IPS-11a (cell line): ENCODE results near the gene FAM240B.

Experiments used
- H3K4me3 ChIP-seq: one replicate; pipeline ENCODE4 v1.5.1; 2013; ENCODE audit warnings: low read depth, low read length, control low read depth

Gene FAM240B

DNA sequence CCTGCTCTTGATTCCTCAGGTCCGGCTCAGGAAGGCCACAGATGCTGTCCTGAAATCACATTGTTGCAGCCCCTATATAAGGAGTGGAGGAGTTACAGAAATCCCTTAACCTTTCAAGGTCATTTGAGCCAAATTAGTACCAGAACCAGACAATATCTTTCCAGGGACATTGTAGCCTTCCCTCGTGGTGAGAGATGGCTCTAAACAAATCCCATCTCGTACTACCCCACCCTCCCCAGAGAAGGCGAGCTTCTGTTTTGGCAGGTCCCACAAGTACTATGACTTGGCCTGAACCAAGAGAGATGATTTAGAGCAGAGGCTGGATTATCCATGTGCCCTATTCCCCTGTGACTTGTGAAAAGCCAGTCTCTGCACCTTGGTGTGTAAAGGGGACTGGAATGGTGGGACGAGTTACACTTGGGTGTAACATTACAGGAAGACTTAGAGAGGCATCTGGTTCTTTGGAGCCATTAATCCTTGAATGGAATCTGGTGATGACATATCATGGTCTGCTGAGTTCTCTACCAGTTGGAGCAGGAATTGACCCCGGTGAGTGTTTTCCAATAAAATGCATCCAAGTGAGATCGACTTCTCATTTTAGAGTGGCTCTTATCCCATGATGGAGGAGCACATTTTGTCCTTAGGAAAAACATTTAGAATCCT, at the start of gene FAM240B:
FAM240B (minus strand) TSS at position 51 of the 663 bp plus-strand sequence. CDS start 16,134 bp downstream, outside the sequence.
- H3K4me3 ChIP-seq, result no peak within 1 kb of the TSS

GRCh38 chr9:38768351-38768761, 48.4 kb upstream of the FAM240B start:
- no peak overlapping the region for H3K4me3 ChIP-seq

- H3K4me3 ChIP-seq, result no peak overlapping the region
Measured at GRCh38 chr9:38765101-38765500, 45.2 kb upstream of the FAM240B start.

DNA sequence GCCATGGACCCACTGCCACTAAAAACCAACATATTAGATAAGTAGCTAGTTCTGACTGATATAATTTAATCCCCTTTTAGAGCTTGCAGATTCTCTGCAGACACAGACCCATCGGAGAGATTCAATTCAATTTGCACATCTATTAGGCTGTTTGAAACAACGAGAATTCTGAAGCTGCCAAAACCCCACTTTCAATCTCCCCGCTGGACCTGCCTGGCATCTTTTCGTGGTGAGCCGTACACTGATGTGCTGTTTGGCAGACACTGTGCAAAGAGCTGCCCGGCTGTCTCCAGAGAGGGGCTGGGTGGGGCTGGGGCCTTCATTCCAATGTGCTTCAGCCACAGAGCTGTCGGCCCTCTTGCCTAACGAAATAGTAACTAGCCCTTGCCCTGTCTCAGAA, 42.1 kb upstream of the FAM240B start:
- no peak overlapping the region for H3K4me3 ChIP-seq

GRCh38 chr9:38761339-38761738, 41.4 kb upstream of the FAM240B start:
- no peak overlapping the region for H3K4me3 ChIP-seq

GRCh38 chr9:38756702-38757101, 36.8 kb upstream of the FAM240B start:
- no peak overlapping the region for H3K4me3 ChIP-seq

DNA sequence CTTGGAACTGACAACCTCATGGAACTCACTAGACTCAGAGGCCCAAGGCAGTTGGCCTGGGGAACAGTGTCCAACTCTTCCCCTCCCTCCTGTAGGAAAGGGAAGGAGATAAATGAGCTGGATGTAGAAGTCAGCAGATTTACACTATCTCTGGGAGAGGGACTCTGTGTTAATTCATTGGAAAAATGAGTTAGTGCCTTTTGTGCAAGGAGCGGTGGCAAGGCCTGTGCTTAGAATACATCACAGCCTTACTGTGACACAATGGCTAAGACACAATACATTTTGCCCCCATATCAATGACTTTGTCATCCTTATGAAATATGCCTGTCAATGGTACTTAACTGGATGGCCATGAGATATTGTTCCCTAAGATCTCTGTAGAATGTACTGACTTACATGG, 28.0 kb upstream of the FAM240B start:
- no peak overlapping the region for H3K4me3 ChIP-seq

GRCh38 chr9:38747067-38747466, 27.1 kb upstream of the FAM240B start:
- no peak overlapping the region for H3K4me3 ChIP-seq

DNA sequence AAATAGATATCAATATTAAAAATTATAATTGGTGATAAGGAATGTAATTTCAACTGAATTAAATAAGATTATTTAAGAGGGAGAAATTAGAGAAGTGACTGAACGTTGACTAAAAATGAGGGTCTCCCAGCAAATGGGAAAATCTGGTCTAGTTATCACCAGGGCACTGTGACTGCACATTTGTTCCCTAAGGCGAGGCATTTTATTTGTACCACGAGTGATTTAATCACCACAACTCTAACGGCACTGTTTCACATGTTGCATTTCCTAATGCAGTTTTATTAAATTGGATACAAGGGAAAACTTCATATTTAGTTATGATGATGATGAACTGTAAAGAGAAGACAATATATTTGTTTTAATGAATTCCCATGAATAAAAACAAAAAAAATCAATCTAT, 26.4 kb upstream of the FAM240B start:
- H3K4me3 ChIP-seq, result no peak overlapping the region

GRCh38 chr9:38744484-38744883, 24.6 kb upstream of the FAM240B start:
- H3K4me3 ChIP-seq, result no peak overlapping the region

GRCh38 chr9:38737246-38737645, 17.3 kb upstream of the FAM240B start:
- H3K4me3 ChIP-seq, result no peak overlapping the region

DNA sequence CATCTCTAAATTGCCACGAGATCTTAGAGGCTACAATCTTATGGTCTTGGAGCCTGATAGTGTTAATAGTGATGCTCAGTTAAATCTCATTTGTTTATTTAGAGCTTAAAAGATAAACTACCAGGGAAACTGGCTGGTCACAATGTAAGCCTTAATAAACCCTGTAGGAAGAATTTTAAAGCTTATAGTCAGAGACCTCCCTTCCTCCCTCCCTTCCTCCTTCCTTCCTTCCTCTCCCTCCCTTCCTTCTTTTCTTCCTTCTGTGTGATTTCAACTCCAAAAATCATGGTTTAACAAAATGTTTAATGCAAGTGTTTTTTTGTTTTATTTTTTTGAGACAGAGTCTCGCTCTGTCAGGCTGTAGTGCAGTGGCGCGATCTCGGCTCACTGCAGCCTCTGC, 14.9 kb upstream of the FAM240B start:
- no peak overlapping the region for H3K4me3 ChIP-seq

DNA sequence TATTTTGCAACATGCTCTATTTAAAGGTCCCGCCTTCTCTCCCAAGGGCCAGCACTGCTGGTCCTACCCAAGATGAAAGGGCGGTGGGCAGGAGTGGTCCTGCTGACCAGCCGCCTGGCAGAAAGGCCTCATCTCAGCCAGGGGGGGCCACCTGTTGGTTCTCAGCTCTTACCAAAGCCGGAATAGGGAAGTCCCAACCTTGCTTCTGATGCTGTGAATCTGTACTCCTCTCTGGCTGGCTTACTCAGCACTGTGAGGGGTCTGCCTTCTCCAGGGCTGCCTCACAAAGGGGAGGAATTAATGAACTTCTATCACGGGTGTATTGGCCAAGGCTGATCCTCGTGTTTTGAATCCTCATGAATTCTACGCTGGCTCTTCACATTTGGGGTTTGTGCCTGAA, 13.6 kb upstream of the FAM240B start:
- H3K4me3 ChIP-seq, result no peak overlapping the region

GRCh38 chr9:38732885-38733284, 13.0 kb upstream of the FAM240B start:
- no peak overlapping the region for H3K4me3 ChIP-seq

- no peak overlapping the region for H3K4me3 ChIP-seq
Measured at GRCh38 chr9:38727497-38728001, 7.6 kb upstream of the FAM240B start.

DNA sequence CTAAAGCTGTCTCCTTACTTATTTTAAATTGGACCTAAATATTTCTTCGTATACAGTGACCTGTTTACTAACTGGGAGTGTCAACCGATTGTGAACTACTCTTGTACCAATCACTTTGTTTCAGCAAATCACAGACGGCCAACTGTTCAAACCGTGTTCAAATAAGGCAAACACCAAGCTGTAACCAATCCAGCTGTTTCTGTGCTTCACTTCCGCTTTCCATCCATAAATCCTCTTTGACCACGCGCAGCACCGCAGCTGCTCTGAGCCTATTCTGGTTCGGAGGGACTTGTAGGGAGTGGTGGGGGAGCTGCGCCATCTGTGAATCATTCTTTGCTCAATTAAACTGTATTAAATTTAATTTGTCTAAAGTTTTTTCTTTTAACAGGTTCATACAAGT, 4.8 kb upstream of the FAM240B start:
- H3K4me3 ChIP-seq, result no peak overlapping the region

DNA sequence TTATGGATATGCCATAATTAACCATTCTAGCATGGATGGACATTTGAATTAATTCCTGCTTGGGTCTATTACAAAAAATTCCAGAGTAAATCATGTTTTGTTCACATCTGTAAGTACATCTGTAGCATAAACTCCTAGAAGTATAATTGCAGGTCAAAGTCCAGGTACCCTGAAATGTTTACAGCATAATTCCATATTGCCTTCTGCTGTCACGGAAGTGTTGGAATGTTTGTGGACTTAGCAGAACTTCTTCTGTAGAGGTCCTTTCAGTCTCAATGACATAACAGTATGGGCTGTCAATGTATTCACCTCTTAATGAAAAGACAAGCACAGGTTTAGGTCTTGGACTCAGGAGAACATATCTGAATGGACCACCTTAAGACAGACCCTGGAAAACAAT, 1.8 kb downstream of the FAM240B start:
- no peak overlapping the region for H3K4me3 ChIP-seq

DNA sequence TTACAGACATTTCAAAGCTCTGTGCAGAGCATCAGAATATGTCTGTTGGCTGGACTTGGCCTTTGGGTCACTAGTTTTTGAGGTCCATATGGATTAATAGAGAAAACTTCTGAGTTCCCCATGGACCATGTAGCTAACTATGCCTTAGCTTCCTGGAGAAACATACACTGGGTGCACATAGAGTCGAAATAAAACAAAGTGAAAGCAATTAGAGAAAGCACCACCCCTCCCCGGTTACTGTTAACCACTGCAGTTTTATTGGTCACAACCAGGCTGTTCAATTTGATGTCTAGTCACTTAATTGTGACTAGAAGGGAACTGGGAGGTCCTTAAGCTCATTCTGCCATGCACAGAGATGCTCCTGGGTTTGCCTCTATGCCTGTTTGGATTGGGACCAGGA, 4.2 kb downstream of the FAM240B start:
- H3K4me3 ChIP-seq, result no peak overlapping the region

- H3K4me3 ChIP-seq, result no peak overlapping the region
Measured at GRCh38 chr9:38713426-38713825, 6.5 kb downstream of the FAM240B start.

GRCh38 chr9:38708759-38709158, 11.2 kb downstream of the FAM240B start:
- no peak overlapping the region for H3K4me3 ChIP-seq

GRCh38 chr9:38707885-38708637, 11.9 kb downstream of the FAM240B start:
- no peak overlapping the region for H3K4me3 ChIP-seq

GRCh38 chr9:38706493-38706892, 13.4 kb downstream of the FAM240B start:
- no peak overlapping the region for H3K4me3 ChIP-seq
